H1 (cell line): ENCODE measurements around the gene ZNF555. TPM values are rescaled to one million over a fixed set of nuclear protein-coding genes. Genes with fewer than 3 reads are reported as not detected.
"Not testable (repeated sequence)": the region's sequence is repeated elsewhere in the genome, so short reads cannot be mapped to it uniquely, and the experiment has no call there.

ENCODE experiments used
- CTCF ChIA-PET: fragments of 300-600 bp; sonication (Branson Sonifier 250); formaldehyde crosslinking; loops from one replicate; lab custom pipeline; 2021; ENCODE audit not compliant: partially characterized antibody; lab: Charles Lee
- POLR2A ChIA-PET: fragments of 300-600 bp; sonication (Branson Sonifier 250); formaldehyde crosslinking; loops from one replicate; lab custom pipeline; 2021; ENCODE audit warnings: inconsistent platforms; ENCODE audit not compliant: partially characterized antibody; lab: Charles Lee
- DNase-seq, 2 experiments: peaks; one replicate each; pipeline versions ENCODE4 v3.0.0 to v3.0.0-alpha.2; 2010 to 2022; ENCODE audit warnings: low spot score in 2 of 2, low read depth in 1 of 2, mixed read lengths in 1 of 2
- FAIRE-seq: peaks from 2 replicates; lab custom pipeline; 2011; peaks lifted over from hg19 to GRCh38; lab: Jason Lieb, UNC
- H2AFZ ChIP-seq: 2 replicates; pipeline ENCODE4 v1.8.1; 2012; ENCODE audit warnings: low read length, inconsistent platforms
- H2AK5ac ChIP-seq: 2 replicates; pipeline ENCODE4 v1.6.1; 2013; ENCODE audit warnings: low read depth, low read length
- H2BK120ac ChIP-seq: replicated peaks from 2 replicates; pipeline ENCODE3; 2013; ENCODE audit warnings: low read depth, low read length, inconsistent platforms
- H2BK12ac ChIP-seq: 2 replicates; pipeline ENCODE4 v1.6.1; 2013; ENCODE audit warnings: low read depth, low read length
- H2BK15ac ChIP-seq: 2 replicates; pipeline ENCODE4 v1.6.1; 2013; ENCODE audit warnings: low read length
- H2BK20ac ChIP-seq: 2 replicates; pipeline ENCODE4 v1.6.1; 2013; ENCODE audit warnings: low read length
- H2BK5ac ChIP-seq: 2 replicates; pipeline ENCODE4 v1.6.1; 2013; ENCODE audit warnings: low read depth, low read length
- H3K14ac ChIP-seq: 2 replicates; pipeline ENCODE4 v1.6.1; 2013; ENCODE audit warnings: inconsistent platforms; ENCODE audit not compliant: insufficient read length
- H3K18ac ChIP-seq: 2 replicates; pipeline ENCODE4 v1.6.1; 2013; ENCODE audit warnings: low read length; ENCODE audit errors: extremely low read depth
- H3K23ac ChIP-seq: 2 replicates; pipeline ENCODE4 v1.6.1; 2013; ENCODE audit warnings: inconsistent platforms; ENCODE audit not compliant: insufficient read length
- H3K23me2 ChIP-seq: 2 replicates; pipeline ENCODE4 v1.6.1; 2013; ENCODE audit warnings: low read depth, low read length
- H3K27ac ChIP-seq: 2 replicates; pipeline ENCODE4 v1.6.1; 2011; ENCODE audit warnings: low read depth, low read length, inconsistent platforms
- H3K27me3 ChIP-seq, 4 experiments: replicated peaks in 1 of 4; 1 replicate in 1 of 4; 2 replicates in 3 of 4; pipeline versions ENCODE4 v1.6.1 to v1.8.1; 2011 to 2013; ENCODE audit warnings: low read length in 3 of 4, mild to moderate bottlenecking in 3 of 4, inconsistent platforms in 2 of 4, mixed read lengths in 2 of 4, moderate library complexity in 1 of 4; ENCODE audit not compliant: control insufficient read depth in 3 of 4, insufficient read depth in 3 of 4; ENCODE audit errors: extremely low read depth in 1 of 4
- H3K36me3 ChIP-seq, 4 experiments: 2 replicates each; pipeline versions ENCODE4 v1.6.1 to v1.8.1; 2011 to 2013; ENCODE audit warnings: mild to moderate bottlenecking in 4 of 4, low read length in 3 of 4, moderate library complexity in 2 of 4, control low read depth in 1 of 4, inconsistent platforms in 1 of 4; ENCODE audit not compliant: insufficient read depth in 4 of 4, control insufficient read depth in 2 of 4
- H3K4ac ChIP-seq: replicated peaks from 2 replicates; pipeline ENCODE3; 2013; ENCODE audit warnings: low read length, low read depth, mixed read lengths, inconsistent platforms; ENCODE audit not compliant: insufficient read length
- H3K4me1 ChIP-seq, 4 experiments: replicated peaks in 1 of 4; 1 replicate in 1 of 4; 2 replicates in 3 of 4; pipeline versions ENCODE4 v1.6.1 to v1.8.1; 2011 to 2013; ENCODE audit warnings: low read length in 3 of 4, inconsistent platforms in 2 of 4, mixed read lengths in 1 of 4; ENCODE audit not compliant: insufficient read depth in 4 of 4, control insufficient read depth in 3 of 4
- H3K4me2 ChIP-seq, 2 experiments: 2 replicates each; pipeline versions ENCODE4 v1.6.1 to v1.8.1; 2011 to 2013; ENCODE audit warnings: low read depth in 2 of 2, low read length in 2 of 2, control low read depth in 1 of 2, inconsistent platforms in 1 of 2, mild to moderate bottlenecking in 1 of 2; ENCODE audit not compliant: insufficient read depth in 1 of 2
- H3K4me3 ChIP-seq, 4 experiments: fragments of 200-600, 300-600 bp in 1 of 4; sonication (generic), shearing (Covaris generic), sonication (Bioruptor Twin) in 1 of 4; 2 replicates each; pipeline versions ENCODE4 v1.5.1 to v1.8.1; 2011 to 2016; ENCODE audit warnings: low read length in 4 of 4, low read depth in 3 of 4, control low read depth in 2 of 4, inconsistent platforms in 2 of 4, mild to moderate bottlenecking in 2 of 4, mixed read lengths in 1 of 4, moderate library complexity in 1 of 4; ENCODE audit not compliant: insufficient read depth in 2 of 4; ENCODE audit errors: extremely low read depth in 1 of 4
- H3K56ac ChIP-seq: replicated peaks from 2 replicates; pipeline ENCODE3; 2013; ENCODE audit warnings: low read depth, mild to moderate bottlenecking, mixed read lengths, low read length, inconsistent platforms; ENCODE audit not compliant: insufficient read length
- H3K79me1 ChIP-seq: 2 replicates; pipeline ENCODE4 v1.6.1; 2013; ENCODE audit warnings: low read depth, low read length, control low read depth
- H3K79me2 ChIP-seq, 2 experiments: 2 replicates each; pipeline versions ENCODE4 v1.6.1 to v1.8.1; 2012 to 2013; ENCODE audit warnings: low read length in 2 of 2, mild to moderate bottlenecking in 2 of 2, inconsistent platforms in 1 of 2; ENCODE audit not compliant: insufficient read depth in 2 of 2, control insufficient read depth in 1 of 2
- H3K9ac ChIP-seq, 4 experiments: replicated peaks in 1 of 4; 1 replicate in 1 of 4; 2 replicates in 3 of 4; pipeline versions ENCODE4 v1.6.1 to v1.8.1; 2011 to 2013; ENCODE audit warnings: low read depth in 3 of 4, low read length in 3 of 4, control low read depth in 2 of 4, mild to moderate bottlenecking in 2 of 4, moderate library complexity in 2 of 4, inconsistent platforms in 1 of 4; ENCODE audit errors: extremely low read depth in 1 of 4
- H3K9me3 ChIP-seq, 2 experiments: 2 replicates each; pipeline versions ENCODE4 v1.6.1 to v1.8.1; 2012 to 2013; ENCODE audit warnings: mild to moderate bottlenecking in 2 of 2, moderate library complexity in 2 of 2, control low read depth in 1 of 2, inconsistent platforms in 1 of 2, low read depth in 1 of 2, low read length in 1 of 2, mixed read lengths in 1 of 2; ENCODE audit not compliant: insufficient read depth in 2 of 2
- H4K20me1 ChIP-seq, 2 experiments: replicated peaks in 1 of 2; 2 replicates each; pipeline versions ENCODE3 to v1.8.1; 2011 to 2013; ENCODE audit warnings: inconsistent platforms in 2 of 2, low read length in 2 of 2, mild to moderate bottlenecking in 1 of 2; ENCODE audit not compliant: insufficient read depth in 2 of 2, control insufficient read depth in 1 of 2
- H4K5ac ChIP-seq: 2 replicates; pipeline ENCODE4 v1.6.1; 2013; ENCODE audit warnings: low read length, low read depth, mixed read lengths, inconsistent platforms; ENCODE audit not compliant: insufficient read length
- H4K8ac ChIP-seq: 2 replicates; pipeline ENCODE4 v1.8.0; 2013; ENCODE audit warnings: mild to moderate bottlenecking, moderate library complexity, low read length, inconsistent platforms; ENCODE audit not compliant: insufficient read depth; ENCODE audit errors: extremely low read depth
- H4K91ac ChIP-seq: replicated peaks from 2 replicates; pipeline ENCODE3; 2013; ENCODE audit warnings: low read length, mixed read lengths, inconsistent platforms; ENCODE audit not compliant: insufficient read length
- WGBS, 2 experiments: shearing (Covaris generic) in 1 of 2; methylation state at CpG; one replicate each; pipeline versions ENCODE4 v1.1.6 to v1.1.7; 2013 to 2015; ENCODE audit warnings: low lambda C conversion rate in 2 of 2, mixed read lengths in 2 of 2, inconsistent platforms in 1 of 2, low coverage in 1 of 2, missing lambda C conversion rate in 1 of 2; ENCODE audit not compliant: insufficient replicate concordance in 2 of 2, insufficient coverage in 1 of 2, insufficient read length in 1 of 2; ENCODE audit errors: extremely low coverage in 1 of 2, missing lambda C conversion rate in 1 of 2; 5-methylcytosine and 5-hydroxymethylcytosine counted together
- polyA plus RNA-seq, 7 experiments: library from polyadenylated mRNA; depleted of rRNA in 3 of 7; stranded (reverse) in 5 of 7; unstranded in 2 of 7; fragments of >200 nt in 5 of 7; fragments of 200-250 nt in 2 of 7; gene quantifications; 1 replicate in 5 of 7; 2 replicates in 1 of 7; 4 replicates in 1 of 7; pipeline versions ENCODE4 v1.2.1 to v1.2.3, GENCODE V29; 2011 to 2013; ENCODE audit warnings: missing spikeins in 2 of 7, mixed read lengths in 2 of 7
- total RNA-seq: library from RNA; stranded (reverse); fragmentation: NEBNext Ultra II Directional; extraction: Animal tissue kit (Norgen Biotek cat#: 25700); gene quantifications from 2 replicates; pipeline ENCODE4 v1.2.1, GENCODE V29; 2021

Gene ZNF555
- total and polyA plus RNA-seq, 2 of the 8 experiments (the other 6 are each of a cell fraction or from before 2014, with no cell fraction given), result 1.6 to 5.7 TPM

GRCh38 chr19:2890531-2890930 lies 49.3 kb downstream of the ZNF555 start:
- H4K91ac ChIP-seq, H2BK15ac ChIP-seq, H3K27ac ChIP-seq, H3K79me1 ChIP-seq, H3K4me1 ChIP-seq, H2BK5ac ChIP-seq, H3K79me2 ChIP-seq, H3K23me2 ChIP-seq, H3K9ac ChIP-seq, H3K14ac ChIP-seq, DNase-seq, H3K56ac ChIP-seq, H3K4me2 ChIP-seq, H2AFZ ChIP-seq, H4K8ac ChIP-seq, H3K18ac ChIP-seq, CTCF ChIA-PET, H2BK120ac ChIP-seq, H2BK20ac ChIP-seq, H3K36me3 ChIP-seq, H3K4me3 ChIP-seq, H3K27me3 ChIP-seq, H3K23ac ChIP-seq, H3K4ac ChIP-seq, H2BK12ac ChIP-seq, FAIRE-seq, H2AK5ac ChIP-seq, H4K5ac ChIP-seq, H4K20me1 ChIP-seq: not testable (repeated sequence)
- POLR2A ChIA-PET, result interaction anchor here (2.0 kb wide), 1 partner anchor 10 kb away, joined by 5 read pairs; the partner anchor contains the start of gene ZNF57
- WGBS, 2 experiments, result 87% methylated on average over 8 of the region's 8 CpGs; no CpG with 5 or more reads in 1 of the 2 experiments
- H3K9me3 ChIP-seq, result peaks cover 0 to 28% of the 10 kb centered on the region in 2 experiments; a peak in 2 of 4 replicates
